ENCODE results near the gene DCAF4. TPM values are rescaled to one million over a fixed set of nuclear protein-coding genes. Genes with fewer than 3 reads are reported as not detected.

DCAF4 gene
- total RNA-seq, 6 experiments from 2014 or later: 5.8 to 13.6 (median 10.5) TPM

DNA sequence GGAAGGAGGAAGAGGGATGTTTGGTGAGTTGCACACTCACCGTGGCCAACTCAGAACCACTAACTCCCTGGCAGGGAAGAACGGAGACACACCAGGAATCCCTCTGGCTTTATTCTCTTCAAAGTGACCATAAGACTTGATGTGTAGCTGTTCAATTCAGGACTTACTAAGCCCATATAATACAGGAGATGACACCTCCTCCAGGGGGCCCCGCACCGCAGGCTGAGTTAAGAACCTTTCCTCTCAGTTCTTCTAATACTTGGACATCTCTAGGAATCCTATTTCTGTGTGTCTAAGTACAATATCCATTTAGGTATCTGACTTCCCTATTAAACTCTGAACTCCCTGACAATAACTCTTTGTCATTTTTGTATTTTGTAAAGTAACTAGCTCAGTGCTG is 49.5 kb downstream of the DCAF4 start:
- H3K4me1 ChIP-seq: no peaks in the 10 kb centered on the region
- no peaks in the 10 kb centered on the region for H3K27me3 ChIP-seq
- WGBS (ENCODE audit: insufficient coverage, low coverage, low lambda C conversion rate, missing lambda C conversion rate): 100% methylated on average over 2 of the region's 4 CpGs
- H3K27ac ChIP-seq: no peak overlapping the region
- DNase-seq: no peak
- H3K9me3 ChIP-seq: no peaks in the 10 kb centered on the region
- TF ChIP-seq, protein P1, sequence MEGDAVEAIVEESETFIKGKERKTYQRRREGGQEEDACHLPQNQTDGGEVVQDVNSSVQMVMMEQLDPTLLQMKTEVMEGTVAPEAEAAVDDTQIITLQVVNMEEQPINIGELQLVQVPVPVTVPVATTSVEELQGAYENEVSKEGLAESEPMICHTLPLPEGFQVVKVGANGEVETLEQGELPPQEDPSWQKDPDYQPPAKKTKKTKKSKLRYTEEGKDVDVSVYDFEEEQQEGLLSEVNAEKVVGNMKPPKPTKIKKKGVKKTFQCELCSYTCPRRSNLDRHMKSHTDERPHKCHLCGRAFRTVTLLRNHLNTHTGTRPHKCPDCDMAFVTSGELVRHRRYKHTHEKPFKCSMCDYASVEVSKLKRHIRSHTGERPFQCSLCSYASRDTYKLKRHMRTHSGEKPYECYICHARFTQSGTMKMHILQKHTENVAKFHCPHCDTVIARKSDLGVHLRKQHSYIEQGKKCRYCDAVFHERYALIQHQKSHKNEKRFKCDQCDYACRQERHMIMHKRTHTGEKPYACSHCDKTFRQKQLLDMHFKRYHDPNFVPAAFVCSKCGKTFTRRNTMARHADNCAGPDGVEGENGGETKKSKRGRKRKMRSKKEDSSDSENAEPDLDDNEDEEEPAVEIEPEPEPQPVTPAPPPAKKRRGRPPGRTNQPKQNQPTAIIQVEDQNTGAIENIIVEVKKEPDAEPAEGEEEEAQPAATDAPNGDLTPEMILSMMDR (IDR thresholded peaks at IDR 0.05): no peak
- no peak for TF ChIP-seq POLR2A (IDR thresholded peaks at IDR 0.05)
- no peak for ATAC-seq
- no peak overlapping the region for H3K4me3 ChIP-seq
- intact Hi-C loops (cut with DNase I): no loop called here
- peaks cover 0 to 78% (median 31%) of the 10 kb centered on the region in 4 donors for H3K36me3 ChIP-seq

DNA sequence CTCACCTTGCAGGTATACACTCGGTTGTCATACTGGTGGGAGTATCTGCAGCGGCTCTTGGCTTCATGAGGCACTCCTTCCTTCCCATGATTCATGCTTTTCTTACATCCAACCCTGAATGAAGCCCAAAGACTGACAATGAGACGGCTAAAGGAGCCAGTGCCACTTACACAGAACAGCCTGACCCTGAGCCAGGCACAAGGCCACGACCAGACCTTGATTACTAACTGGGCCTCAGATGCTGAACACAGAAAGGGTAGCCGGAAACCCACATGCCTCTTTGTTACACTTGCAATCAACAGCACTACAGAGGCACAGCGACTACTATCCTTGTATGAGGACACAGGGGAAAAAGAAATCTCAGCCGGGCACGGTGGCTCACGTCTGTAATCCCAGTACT is 52.6 kb downstream of the DCAF4 start:
- ATAC-seq (no peak), DNase-seq (no peak)
- WGBS (ENCODE audit: insufficient coverage, low coverage, low lambda C conversion rate, missing lambda C conversion rate): 90% methylated on average over 2 of the region's 9 CpGs
- Histone ChIP-seq H3K9me3 (no peaks in the 10 kb centered on the region), H3K27ac (no peak overlapping the region), H3K4me1 (peaks cover 0 to 9% (median 0%) of the 10 kb centered on the region in 4 donors), H3K27me3 (no peaks in the 10 kb centered on the region), H3K4me3 (no peak overlapping the region), H3K36me3 (peaks cover 0 to 62% (median 25%) of the 10 kb centered on the region in 4 donors)
- TF ChIP-seq, protein P1 (IDR thresholded peaks at IDR 0.05): no peak
- TF ChIP-seq POLR2A (IDR thresholded peaks at IDR 0.05): no peak
- intact Hi-C loops (cut with DNase I): no loop called here

DNA sequence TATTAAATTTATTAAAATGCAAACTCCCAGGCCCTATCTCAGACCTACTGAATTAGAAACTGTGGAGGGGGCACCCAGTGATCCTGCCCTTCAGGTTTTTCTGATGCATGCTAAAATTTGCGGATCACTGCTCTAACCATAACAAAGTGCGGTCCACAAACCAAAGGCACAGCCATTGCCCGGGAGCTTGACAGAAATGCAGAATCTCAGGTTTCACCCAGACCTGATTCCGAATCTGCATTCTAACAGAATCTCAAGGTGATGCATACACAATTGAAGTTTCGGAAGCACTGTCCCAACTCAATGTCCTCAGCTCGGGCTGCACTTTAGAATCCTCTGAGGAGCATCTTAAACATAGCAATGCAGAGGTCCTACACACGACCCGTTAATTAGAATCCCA is 54.6 kb downstream of the DCAF4 start:
- no peak for ATAC-seq
- intact Hi-C loops (cut with DNase I): no loop called here
- no peak overlapping the region for H3K4me3 ChIP-seq
- DNase-seq: no peak
- H3K36me3 ChIP-seq: peaks cover 0 to 43% (median 9%) of the 10 kb centered on the region in 4 donors
- H3K27me3 ChIP-seq: no peaks in the 10 kb centered on the region
- peaks cover 0 to 9% (median 0%) of the 10 kb centered on the region in 4 donors for H3K4me1 ChIP-seq
- TF ChIP-seq POLR2A (IDR thresholded peaks at IDR 0.05): no peak
- TF ChIP-seq, protein P1 (IDR thresholded peaks at IDR 0.05): no peak
- H3K27ac ChIP-seq: no peak overlapping the region
- WGBS (ENCODE audit: insufficient coverage, low coverage, low lambda C conversion rate, missing lambda C conversion rate): 94% methylated on average over 6 of the region's 8 CpGs
- no peaks in the 10 kb centered on the region for H3K9me3 ChIP-seq

DNA sequence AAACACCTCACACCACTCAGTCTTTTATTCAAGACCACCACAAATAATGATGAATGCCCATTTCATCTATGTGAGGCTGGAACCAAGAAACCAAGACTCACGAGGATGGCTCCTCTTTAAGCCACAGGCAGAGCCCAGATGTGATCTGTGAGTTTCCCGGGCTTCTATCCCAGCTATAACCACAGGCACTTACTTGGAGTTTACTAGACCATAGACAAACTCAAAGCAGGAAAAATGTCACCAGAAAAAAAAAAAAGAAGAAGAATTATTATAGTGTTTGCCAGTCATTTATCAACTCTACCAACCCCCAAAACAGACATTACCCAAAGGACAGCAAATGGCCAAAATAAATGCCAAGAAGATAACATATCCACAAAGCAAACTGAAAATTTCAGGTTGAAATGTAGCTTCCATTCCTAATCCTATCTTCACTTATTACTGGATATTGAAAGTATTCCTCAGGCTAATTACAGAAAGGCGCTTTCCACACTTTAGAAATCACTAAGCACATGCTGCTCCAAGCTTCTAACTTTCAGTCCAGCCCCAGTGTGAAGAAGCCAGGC is 56.0 kb downstream of the DCAF4 start:
- peaks cover 0 to 35% (median 12%) of the 10 kb centered on the region in 4 donors for H3K36me3 ChIP-seq
- WGBS (ENCODE audit: insufficient coverage, low coverage, low lambda C conversion rate, missing lambda C conversion rate): 83% methylated on average over 3 of the region's 3 CpGs
- peak in 3 of 4 donors; percentile 33 to 50 (median 34) for ATAC-seq

More for the DNA sequence above, 56.0 kb downstream of the DCAF4 start:
- H3K9me3 ChIP-seq: no peaks in the 10 kb centered on the region
- intact Hi-C loops (cut with DNase I): no loop called here
- H3K27me3 ChIP-seq: no peaks in the 10 kb centered on the region
- no peak overlapping the region for H3K27ac ChIP-seq
- no peak for TF ChIP-seq POLR2A (IDR thresholded peaks at IDR 0.05)
- TF ChIP-seq, protein P1 (IDR thresholded peaks at IDR 0.05): no peak
- H3K4me3 ChIP-seq: no peak overlapping the region
- peaks cover 0 to 9% (median 0%) of the 10 kb centered on the region in 4 donors for H3K4me1 ChIP-seq
- no peak for DNase-seq
